HepG2 (cell line): ENCODE results near the gene PCGF2. TPM values are rescaled to one million over a fixed set of nuclear protein-coding genes. Genes with fewer than 3 reads are reported as not detected.

Source experiments
- BORCS8-MEF2B ChIP-seq: sonication (generic); formaldehyde crosslinking; IDR thresholded peaks from 2 replicates; pipeline ENCODE4 v1.8.0; 2022; ENCODE audit warnings: mild to moderate bottlenecking, missing genetic modification reagents
- CAMTA2 ChIP-seq: sonication (generic); formaldehyde crosslinking; IDR thresholded peaks from 2 replicates; pipeline ENCODE4 v1.4.0; 2020; ENCODE audit warnings: mild to moderate bottlenecking, missing genetic modification reagents, borderline replicate concordance
- ELF4 ChIP-seq: sonication (generic); formaldehyde crosslinking; IDR thresholded peaks from 2 replicates; pipeline ENCODE4 v1.5.0; 2020; ENCODE audit warnings: missing genetic modification reagents, mild to moderate bottlenecking, moderate library complexity, borderline replicate concordance
- IKZF1 ChIP-seq: fragments of 450-650 bp; IDR thresholded peaks from 2 replicates; pipeline ENCODE4 v1.7.1; 2016
- IRF2 ChIP-seq: IDR thresholded peaks from 2 replicates; pipeline ENCODE4 v1.6.1; 2018; ENCODE audit warnings: missing genetic modification reagents, missing compliant biosample characterization
- ZBTB42 ChIP-seq: sonication (generic); formaldehyde crosslinking; IDR thresholded peaks from 2 replicates; pipeline ENCODE4 v1.5.0; 2020; ENCODE audit warnings: mild to moderate bottlenecking, missing genetic modification reagents
- ZNF121 ChIP-seq: sonication (generic); formaldehyde crosslinking; IDR thresholded peaks from 2 replicates; pipeline ENCODE4 v1.5.0; 2020; ENCODE audit warnings: mild to moderate bottlenecking, missing genetic modification reagents
- ZNF256 ChIP-seq: sonication (generic); formaldehyde crosslinking; conservative IDR thresholded peaks from 2 replicates; pipeline ENCODE4 v1.4.0; 2020; ENCODE audit warnings: missing genetic modification reagents
- ZNF883 ChIP-seq: sonication (generic); formaldehyde crosslinking; IDR thresholded peaks from 2 replicates; pipeline ENCODE4 v1.5.1; 2020; ENCODE audit warnings: mild to moderate bottlenecking, missing genetic modification reagents; ENCODE audit errors: not compliant biosample characterization
- polyA plus RNA-seq, 8 experiments: library from polyadenylated mRNA; depleted of rRNA in 3 of 8; stranded (reverse) in 7 of 8; unstranded in 1 of 8; fragments of >200 nt; fragmentation: Illumina TruSeq in 4 of 8; extraction: Trizol in 4 of 8; gene quantifications; 2 replicates each; pipeline versions ENCODE4 v1.2.1 to v1.2.3, GENCODE V29; 2011 to 2016; ENCODE audit warnings: low read depth in 4 of 8, missing spikeins in 1 of 8, mixed read lengths in 1 of 8; ENCODE audit not compliant: insufficient read depth in 1 of 8
- total RNA-seq, 5 experiments: library from RNA; depleted of rRNA; stranded (reverse); fragments of >200 nt; fragmentation: Illumina TruSeq; extraction: Trizol; gene quantifications; 2 replicates each; pipeline ENCODE4 v1.2.3, GENCODE V29; 2016; ENCODE audit warnings: low read depth in 1 of 5
- TF ChIP-seq, protein P1 (sequence below): sonication (generic); formaldehyde crosslinking; IDR thresholded peaks from 2 replicates; pipeline ENCODE4 v1.4.0; 2020; ENCODE audit warnings: missing genetic modification reagents
- TF ChIP-seq, protein P2 (sequence below): sonication (generic); formaldehyde crosslinking; IDR thresholded peaks from 2 replicates; pipeline ENCODE4 v1.8.0; 2022; ENCODE audit warnings: mild to moderate bottlenecking, missing genetic modification reagents, moderate library complexity
- TF ChIP-seq, protein P3 (sequence below): sonication (generic); formaldehyde crosslinking; IDR thresholded peaks from 2 replicates; pipeline ENCODE4 v1.4.0; 2020; ENCODE audit warnings: missing genetic modification reagents
- TF ChIP-seq, protein P4 (sequence below), 2 experiments: fragments of 450-650 bp in 1 of 2; sonication (generic) in 1 of 2; formaldehyde crosslinking in 1 of 2; IDR thresholded peaks; 2 replicates each; pipeline versions ENCODE4 v1.6.1 to v1.8.0; 2016 to 2022; ENCODE audit warnings: antibody characterized with exemption in 1 of 2, mild to moderate bottlenecking in 1 of 2, missing genetic modification reagents in 1 of 2

PCGF2 gene
- total and polyA plus RNA-seq, 2 of the 13 experiments (the other 11 are each of a cell fraction or from before 2014, with no cell fraction given) = 11.6 to 29.4 TPM

DNA sequence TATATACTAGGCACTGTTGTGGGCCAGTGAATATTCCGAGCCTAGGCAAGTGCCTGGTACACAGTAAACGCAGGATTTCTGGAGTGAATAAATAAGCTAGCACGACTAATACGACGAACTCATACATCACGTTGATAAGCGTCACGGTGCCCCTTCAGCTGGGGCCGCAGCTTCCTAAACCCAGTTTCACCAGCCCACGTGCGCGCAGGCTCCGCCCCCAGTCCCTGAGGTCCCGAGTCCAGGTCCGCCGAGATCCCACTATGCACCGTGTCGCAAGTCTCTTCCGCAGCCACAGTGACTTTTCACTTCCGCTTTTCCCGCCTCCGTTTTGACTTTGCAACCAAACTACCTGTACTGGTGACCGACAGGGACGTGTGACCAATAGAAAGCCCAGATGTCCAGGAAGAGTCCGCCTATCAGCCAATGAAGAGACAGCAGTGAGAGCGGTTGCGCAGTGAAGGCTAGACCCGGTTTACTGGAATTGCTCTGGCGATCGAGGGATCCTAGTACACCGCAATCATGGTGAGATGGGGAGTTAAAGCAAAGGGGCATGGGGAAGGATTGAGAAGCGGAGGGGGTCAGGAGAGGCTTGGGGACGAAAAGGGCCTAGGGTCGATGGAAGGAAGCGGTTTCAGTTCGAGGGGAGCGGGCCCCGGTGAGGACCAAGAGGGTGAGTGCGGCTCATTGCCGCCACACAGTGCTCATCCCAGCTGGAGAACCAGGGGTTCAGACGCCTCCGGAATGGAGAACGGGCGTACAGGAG, 4.4 kb upstream of the PCGF2 start, which contains the start of gene PSMB3 (continued):
- no peak for TF ChIP-seq ZBTB42
- TF ChIP-seq, protein P1, sequence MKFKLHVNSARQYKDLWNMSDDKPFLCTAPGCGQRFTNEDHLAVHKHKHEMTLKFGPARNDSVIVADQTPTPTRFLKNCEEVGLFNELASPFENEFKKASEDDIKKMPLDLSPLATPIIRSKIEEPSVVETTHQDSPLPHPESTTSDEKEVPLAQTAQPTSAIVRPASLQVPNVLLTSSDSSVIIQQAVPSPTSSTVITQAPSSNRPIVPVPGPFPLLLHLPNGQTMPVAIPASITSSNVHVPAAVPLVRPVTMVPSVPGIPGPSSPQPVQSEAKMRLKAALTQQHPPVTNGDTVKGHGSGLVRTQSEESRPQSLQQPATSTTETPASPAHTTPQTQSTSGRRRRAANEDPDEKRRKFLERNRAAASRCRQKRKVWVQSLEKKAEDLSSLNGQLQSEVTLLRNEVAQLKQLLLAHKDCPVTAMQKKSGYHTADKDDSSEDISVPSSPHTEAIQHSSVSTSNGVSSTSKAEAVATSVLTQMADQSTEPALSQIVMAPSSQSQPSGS = peak; percentile 84
- peak; percentile 99 for TF ChIP-seq ELF4 (CRISPR knock-in tag)
- no peak for TF ChIP-seq ZNF256
- TF ChIP-seq, protein P2, sequence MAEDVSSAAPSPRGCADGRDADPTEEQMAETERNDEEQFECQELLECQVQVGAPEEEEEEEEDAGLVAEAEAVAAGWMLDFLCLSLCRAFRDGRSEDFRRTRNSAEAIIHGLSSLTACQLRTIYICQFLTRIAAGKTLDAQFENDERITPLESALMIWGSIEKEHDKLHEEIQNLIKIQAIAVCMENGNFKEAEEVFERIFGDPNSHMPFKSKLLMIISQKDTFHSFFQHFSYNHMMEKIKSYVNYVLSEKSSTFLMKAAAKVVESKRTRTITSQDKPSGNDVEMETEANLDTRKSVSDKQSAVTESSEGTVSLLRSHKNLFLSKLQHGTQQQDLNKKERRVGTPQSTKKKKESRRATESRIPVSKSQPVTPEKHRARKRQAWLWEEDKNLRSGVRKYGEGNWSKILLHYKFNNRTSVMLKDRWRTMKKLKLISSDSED (CRISPR knock-in tag) = no peak
- TF ChIP-seq, protein P3, sequence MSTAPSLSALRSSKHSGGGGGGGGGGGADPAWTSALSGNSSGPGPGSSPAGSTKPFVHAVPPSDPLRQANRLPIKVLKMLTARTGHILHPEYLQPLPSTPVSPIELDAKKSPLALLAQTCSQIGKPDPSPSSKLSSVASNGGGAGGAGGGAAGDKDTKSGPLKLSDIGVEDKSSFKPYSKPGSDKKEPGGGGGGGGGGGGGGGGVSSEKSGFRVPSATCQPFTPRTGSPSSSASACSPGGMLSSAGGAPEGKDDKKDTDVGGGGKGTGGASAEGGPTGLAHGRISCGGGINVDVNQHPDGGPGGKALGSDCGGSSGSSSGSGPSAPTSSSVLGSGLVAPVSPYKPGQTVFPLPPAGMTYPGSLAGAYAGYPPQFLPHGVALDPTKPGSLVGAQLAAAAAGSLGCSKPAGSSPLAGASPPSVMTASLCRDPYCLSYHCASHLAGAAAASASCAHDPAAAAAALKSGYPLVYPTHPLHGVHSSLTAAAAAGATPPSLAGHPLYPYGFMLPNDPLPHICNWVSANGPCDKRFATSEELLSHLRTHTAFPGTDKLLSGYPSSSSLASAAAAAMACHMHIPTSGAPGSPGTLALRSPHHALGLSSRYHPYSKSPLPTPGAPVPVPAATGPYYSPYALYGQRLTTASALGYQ (CRISPR knock-in tag) = 0 out of 2 replicates have a peak, but pooled peaks have one; percentile 16
- TF ChIP-seq IRF2 (CRISPR knock-in tag) = peak; percentile 86; the same call in 1 of the 2 replicates
- TF ChIP-seq IKZF1 = no peak
- TF ChIP-seq, protein P4, sequence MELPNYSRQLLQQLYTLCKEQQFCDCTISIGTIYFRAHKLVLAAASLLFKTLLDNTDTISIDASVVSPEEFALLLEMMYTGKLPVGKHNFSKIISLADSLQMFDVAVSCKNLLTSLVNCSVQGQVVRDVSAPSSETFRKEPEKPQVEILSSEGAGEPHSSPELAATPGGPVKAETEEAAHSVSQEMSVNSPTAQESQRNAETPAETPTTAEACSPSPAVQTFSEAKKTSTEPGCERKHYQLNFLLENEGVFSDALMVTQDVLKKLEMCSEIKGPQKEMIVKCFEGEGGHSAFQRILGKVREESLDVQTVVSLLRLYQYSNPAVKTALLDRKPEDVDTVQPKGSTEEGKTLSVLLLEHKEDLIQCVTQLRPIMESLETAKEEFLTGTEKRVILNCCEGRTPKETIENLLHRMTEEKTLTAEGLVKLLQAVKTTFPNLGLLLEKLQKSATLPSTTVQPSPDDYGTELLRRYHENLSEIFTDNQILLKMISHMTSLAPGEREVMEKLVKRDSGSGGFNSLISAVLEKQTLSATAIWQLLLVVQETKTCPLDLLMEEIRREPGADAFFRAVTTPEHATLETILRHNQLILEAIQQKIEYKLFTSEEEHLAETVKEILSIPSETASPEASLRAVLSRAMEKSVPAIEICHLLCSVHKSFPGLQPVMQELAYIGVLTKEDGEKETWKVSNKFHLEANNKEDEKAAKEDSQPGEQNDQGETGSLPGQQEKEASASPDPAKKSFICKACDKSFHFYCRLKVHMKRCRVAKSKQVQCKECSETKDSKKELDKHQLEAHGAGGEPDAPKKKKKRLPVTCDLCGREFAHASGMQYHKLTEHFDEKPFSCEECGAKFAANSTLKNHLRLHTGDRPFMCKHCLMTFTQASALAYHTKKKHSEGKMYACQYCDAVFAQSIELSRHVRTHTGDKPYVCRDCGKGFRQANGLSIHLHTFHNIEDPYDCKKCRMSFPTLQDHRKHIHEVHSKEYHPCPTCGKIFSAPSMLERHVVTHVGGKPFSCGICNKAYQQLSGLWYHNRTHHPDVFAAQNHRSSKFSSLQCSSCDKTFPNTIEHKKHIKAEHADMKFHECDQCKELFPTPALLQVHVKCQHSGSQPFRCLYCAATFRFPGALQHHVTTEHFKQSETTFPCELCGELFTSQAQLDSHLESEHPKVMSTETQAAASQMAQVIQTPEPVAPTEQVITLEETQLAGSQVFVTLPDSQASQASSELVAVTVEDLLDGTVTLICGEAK (IDR thresholded peaks at IDR 0.05) = no peak
- TF ChIP-seq, protein P4 (CRISPR knock-in tag; IDR thresholded peaks at IDR 0.05) = peak; percentile 74
- TF ChIP-seq ZNF883 (CRISPR knock-in tag) = peak; percentile 54
- TF ChIP-seq ZNF121 (CRISPR knock-in tag) = no peak
- TF ChIP-seq CAMTA2 (CRISPR knock-in tag) = no peak
- TF ChIP-seq BORCS8-MEF2B (CRISPR knock-in tag) = peak; percentile 83; the same call in 1 of the 2 replicates
